GM21825 (cell line): ENCODE results near the gene C1GALT1.
A peak's percentile ranks its signal among the peaks of the same experiment; 100 is the strongest.
"Not testable (repeated sequence)": the region's sequence is repeated elsewhere in the genome, so short reads cannot be mapped to it uniquely, and the experiment has no call there.

Experiments
- ATAC-seq: cut with Tn5 transposase; IDR thresholded peaks from one replicate; pipeline ENCODE4 v1.9.1; 2021; ENCODE audit warnings: mild to moderate bottlenecking, moderate library complexity; ENCODE audit not compliant: unreplicated experiment

C1GALT1 gene

DNA sequence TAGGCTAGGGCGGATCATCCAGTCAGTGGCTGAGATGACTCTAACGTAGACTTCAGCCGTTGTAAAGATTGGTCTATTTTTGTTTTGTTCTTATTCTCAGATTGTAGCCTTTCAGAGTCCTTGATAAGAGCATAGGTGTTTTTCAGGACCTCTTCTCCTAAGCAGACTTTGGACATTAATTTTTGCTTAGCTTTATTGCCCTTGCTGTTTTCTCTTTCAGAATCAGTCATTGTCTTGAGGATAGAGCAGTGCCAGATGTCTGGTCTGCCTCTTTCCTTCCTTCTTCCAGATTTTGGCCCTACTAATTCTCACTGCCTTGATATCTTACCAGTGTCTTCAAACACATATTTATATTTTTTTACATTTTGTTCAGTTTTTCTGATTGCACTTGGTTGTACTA, 49.5 kb downstream of the C1GALT1 start:
- ATAC-seq: no peak

DNA sequence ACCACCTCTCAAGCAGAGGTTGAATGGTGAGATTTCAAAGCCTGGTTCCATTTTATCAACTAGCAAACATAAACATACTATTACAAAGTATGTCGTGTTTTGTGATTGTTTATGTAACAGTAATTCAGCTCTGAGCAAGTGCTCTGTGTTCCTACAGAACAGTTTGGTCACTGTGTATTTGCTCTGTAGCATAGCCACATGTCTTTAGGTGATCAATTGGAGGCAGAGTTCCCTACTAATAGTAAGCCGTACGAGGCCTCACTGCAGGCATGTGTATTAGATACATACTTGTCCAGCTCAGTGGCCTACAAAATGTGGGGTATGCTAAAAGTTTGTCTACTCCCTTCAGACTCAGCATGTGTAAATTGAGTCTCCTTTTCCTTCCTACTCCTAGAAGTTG, 53.0 kb downstream of the C1GALT1 start:
- no peak for ATAC-seq

- no peak for ATAC-seq
Measured at GRCh38 chr7:7236041-7236440, 53.7 kb downstream of the C1GALT1 start.

DNA sequence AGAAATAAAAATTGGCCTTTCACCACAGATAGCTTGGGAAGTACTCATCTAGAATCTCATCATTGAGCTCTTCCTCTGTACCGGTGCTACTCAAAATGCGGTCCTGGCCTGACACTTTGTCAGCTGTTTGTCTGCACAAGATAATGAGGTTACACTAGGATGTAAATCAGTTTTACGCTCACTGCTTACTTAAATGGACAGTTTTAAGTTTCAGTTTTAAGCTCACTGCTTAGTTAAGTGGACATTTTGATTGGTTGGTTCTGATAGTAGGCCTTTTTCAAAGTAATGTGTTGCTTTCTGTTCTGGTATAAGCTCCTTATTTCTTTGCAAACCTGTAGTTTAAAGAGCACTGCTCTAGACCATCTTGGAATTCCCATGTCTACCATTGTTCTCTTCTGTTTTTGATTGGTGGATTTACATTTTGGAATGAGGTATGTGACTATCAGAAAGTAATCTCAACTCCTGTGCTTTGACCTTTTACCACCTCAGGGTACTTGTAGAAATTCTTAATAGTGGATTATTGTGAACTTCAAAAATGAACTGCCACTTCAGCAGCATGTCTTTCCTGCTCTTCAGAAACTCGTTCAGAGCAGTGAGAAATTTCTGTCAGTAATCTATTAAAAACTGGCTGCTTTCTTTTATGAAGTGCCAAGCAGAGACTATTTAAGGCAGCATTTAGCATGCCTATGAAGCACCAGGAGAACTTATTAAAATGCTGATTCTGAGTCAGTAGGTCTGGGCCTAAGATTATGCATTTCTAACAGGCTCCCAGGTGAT, 55.0 kb downstream of the C1GALT1 start:
- no peak for ATAC-seq

- no peak for ATAC-seq
Measured at GRCh38 chr7:7237978-7238267, 55.6 kb downstream of the C1GALT1 start.

- no peak for ATAC-seq
Measured at GRCh38 chr7:7239346-7239745, 57.0 kb downstream of the C1GALT1 start.

DNA sequence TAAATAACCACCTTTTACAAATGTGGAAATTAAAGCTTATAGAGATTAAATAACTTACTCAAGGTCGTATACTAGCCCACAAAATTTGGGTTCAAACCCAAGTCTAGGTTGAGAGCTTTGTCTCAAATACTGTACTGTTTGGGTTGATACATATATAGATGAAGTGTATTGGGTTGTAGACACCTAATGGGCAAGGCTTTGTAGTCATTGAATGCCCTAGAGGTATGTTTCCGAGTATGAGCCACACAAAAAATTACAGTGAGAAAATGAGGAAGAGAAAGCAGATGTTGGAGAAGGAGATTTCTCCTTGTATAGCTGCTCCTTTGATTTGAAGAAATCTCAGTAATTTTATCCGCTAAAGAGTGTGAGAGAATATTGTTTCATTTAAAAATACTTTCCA, 60.6 kb downstream of the C1GALT1 start:
- ATAC-seq: no peak

GRCh38 chr7:7245233-7245632, 62.9 kb downstream of the C1GALT1 start:
- ATAC-seq: not testable (repeated sequence)

- no peak for ATAC-seq
Measured at GRCh38 chr7:7246223-7246622, 63.9 kb downstream of the C1GALT1 start.

DNA sequence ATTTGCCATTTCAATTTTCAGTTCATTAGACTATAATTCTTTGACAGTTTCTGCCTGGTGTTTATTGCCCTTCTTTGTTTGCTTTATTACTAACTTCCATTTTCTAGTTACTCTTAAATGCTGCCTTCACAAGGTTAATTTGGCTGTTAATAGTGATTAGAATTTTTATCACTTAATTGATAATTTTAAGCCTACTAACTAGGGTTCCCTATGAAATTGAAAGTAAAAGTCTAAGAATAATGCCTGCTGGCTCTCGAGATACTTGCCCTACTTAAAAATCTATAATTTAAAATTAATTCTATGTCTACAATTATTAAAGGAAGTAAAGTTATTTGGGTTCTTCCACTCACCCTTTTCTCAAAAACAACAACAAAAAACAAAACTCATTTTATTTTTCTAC, 65.3 kb downstream of the C1GALT1 start:
- ATAC-seq: no peak

DNA sequence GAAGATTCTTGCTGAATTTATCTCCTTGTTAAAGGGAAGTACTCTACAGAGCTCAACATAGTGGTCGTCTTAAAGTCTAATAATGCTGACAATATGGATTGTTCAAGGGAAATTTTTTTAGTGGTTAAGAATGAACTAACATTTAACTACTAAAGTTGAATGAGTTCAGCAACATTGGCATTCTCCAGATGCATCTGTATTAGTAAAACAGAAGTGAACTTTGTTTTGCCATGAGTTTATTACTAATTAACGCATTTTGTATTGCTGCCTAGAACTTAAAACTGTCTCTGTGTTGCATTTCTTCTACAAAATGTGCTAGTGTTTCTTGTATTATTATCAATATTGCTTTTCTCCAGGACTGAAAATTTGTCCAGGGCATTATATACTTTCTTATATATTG, 67.5 kb downstream of the C1GALT1 start:
- no peak for ATAC-seq

DNA sequence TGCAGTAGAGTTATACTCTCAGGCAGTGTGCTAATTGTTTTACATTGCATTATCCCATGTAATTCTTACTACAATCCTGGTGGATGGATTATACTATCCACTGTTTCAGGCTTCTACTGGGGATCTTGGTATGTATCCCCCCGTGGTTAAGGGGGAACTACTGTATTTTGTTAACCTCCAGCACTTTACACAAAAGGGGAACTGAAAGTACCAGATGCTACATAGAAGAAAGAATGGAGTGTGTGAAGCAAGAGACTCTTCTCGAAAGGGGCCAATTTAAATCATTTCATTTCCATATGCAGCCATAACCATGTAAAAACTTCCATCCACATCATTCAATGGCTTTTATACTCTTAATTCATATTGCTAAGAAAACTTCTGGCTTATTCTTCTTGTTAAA, 69.4 kb downstream of the C1GALT1 start:
- ATAC-seq: peak; percentile 92

DNA sequence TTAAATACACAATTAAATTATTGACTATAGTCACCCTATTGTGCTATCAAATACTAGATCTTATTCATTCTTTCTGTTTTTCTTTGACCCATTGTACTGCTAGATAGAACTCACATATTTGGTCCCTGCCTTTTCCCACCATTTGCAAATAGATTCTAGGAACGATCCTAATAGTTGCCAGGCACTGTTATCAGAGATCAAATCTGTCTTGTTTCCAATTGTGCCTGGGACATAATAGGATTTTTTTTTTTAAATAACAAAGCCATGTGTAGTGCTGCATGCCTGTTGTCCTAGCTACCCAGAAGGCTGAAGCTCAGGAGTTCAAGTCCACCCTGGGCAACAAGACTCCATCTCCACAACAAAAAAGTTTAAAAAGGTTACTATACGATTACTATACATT, 72.0 kb downstream of the C1GALT1 start:
- no peak for ATAC-seq

- ATAC-seq: no peak
Measured at GRCh38 chr7:7254908-7255307, 72.6 kb downstream of the C1GALT1 start.

DNA sequence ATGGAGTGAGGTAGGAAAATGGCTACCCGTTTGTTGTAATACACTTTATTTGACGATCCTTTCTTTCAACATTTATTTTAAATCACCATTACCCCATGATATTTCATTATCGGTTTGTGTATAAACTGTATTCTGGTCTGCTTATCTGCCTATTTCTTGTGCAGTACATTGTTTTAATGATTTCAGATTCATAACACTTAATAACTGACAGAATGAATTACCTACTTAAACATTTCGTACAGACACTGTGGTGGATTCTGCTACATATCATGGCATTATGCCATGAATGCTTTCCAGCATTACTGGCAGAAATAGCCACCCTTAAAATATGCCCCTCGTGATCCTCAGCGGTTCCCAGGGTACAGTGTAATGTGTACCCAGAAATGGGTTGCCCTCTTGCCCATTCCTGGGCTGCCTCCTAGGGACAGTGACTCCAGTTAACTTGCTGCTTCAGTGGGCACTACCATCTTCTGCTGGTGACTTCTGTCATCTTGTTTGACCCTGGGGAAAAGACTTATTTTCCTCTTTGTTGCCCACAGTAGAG, 74.5 kb downstream of the C1GALT1 start:
- no peak for ATAC-seq

GRCh38 chr7:7257899-7258692, 75.8 kb downstream of the C1GALT1 start:
- ATAC-seq: peak; percentile 91

GRCh38 chr7:7261863-7262262, 79.5 kb downstream of the C1GALT1 start:
- ATAC-seq: no peak

- ATAC-seq: no peak
Measured at GRCh38 chr7:7263297-7264230, 81.2 kb downstream of the C1GALT1 start.

DNA sequence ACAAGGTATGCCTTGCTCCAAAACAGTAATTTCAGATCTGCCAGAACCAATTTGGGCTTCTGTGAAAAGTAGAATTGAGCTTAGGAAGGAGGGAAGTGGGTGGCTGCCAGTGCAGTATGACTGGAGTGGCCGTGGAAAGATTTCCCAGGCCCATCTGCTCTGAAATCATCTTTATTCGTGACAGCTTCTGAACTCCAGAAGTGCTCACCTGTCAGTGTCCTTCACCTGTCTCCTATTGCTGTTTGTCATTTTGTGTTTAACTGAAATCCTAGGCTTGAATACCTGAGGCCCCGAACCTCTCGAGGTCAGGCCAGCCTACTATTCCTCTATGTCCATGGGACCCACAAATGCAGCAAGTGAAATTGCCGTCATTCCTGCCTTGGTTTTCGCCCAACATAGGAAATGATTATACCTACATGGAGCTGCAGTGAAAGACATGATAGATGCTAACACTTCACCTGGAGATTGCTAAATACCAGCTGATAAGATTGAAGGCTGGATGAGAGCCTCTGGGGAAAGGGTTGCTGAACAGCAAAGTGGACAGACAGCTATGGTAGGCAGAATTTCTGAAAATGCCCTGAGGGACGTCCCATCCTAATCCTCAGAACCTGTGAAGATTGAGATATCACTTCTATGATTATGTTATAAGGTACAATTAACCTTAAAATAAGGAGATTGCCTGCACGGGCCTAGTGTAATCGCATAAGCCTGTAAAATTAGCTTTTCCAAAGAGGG, 82.1 kb downstream of the C1GALT1 start:
- no peak for ATAC-seq
